Measurements from ENCODE around the gene GRK5. TPM values are rescaled to one million over a fixed set of nuclear protein-coding genes. Genes with fewer than 3 reads are reported as not detected.
A peak's percentile ranks its signal among the peaks of the same experiment; 100 is the strongest.

The GRK5 gene
- total RNA-seq, 1 donor from 2014 or later = 47.6 TPM

DNA sequence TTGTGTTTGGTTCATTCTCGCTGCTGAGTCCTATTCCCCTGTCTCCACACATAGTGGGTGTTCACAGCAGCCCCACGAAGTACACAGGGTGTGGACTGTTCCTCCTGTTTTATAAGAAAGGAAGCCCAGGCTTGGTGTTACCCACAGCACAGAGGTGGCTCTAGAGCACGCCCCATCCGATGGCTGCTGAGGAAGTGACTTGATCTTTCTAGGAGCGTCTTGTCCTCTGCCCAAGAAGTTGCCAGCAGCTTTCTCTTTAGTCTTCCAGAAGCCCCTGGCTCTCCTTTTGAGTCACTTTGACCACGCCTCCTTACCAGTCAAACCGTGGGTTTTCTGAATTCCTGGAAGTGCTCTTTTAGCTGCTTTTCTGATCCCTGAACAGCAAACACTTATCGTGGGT lies 94.0 kb downstream of the GRK5 start:
- ATAC-seq (ENCODE audit: poor library complexity) = no peak
- intact Hi-C loops (cut with DNase I) = no loop called here
- DNase-seq = peak; percentile 45

DNA sequence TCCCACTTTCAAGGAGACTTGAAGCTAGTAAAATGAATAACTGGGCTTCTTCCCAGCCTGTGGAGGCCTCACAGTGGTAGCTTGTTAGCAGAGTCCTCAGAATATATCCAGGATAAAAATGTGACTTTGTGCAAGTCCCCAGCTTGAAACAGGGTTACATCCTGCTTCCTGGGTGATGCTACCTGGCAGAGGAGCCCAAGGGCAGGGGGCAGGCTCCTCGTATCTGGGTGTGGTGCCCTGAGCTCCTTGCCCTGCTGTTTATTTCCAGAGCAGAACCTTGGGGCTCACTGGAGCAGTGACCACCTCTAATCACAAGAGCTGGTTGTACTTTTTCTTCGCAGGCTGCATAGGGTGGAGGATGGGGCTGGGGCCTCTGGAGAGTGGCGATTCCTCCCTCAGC lies 94.8 kb downstream of the GRK5 start:
- intact Hi-C loops (cut with DNase I) = no loop called here
- no peak for ATAC-seq (ENCODE audit: poor library complexity)
- DNase-seq = peak; percentile 22

DNA sequence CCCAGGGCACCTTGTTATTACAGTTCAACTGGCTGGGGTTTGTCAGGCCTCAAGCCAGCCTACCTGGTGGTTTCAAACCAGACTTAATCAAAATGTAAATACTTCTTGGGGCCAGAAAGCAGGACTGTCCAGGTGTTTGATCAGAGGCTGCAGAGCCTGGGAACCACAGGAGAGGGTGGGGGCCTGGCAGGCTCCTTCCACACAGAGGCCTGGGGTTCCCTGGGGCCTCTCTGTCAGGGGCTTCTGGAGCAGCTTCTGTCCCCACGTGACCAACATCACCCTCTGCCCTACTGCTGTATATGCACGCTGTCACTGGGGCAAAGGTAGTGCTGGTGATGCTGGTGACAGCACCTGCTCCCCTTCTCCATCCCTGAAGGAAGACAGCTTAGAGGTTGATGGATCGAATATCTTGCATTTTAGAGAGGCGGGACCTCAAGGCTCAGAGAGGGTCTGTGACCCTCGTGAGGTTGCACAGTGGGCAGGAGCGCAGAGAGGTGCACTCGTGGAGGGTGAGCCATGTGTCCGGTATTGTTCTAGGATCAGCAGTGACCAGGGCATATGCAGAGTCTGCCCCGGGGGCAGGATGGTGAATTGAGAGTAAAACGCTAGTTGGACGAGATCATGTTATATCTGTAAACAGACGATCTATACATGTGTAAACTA lies 95.4 kb downstream of the GRK5 start:
- DNase-seq (peak; percentile 30), ATAC-seq (ENCODE audit: poor library complexity) (no peak)
- intact Hi-C loops (cut with DNase I) = no loop called here

- DNase-seq (no peak), ATAC-seq (ENCODE audit: poor library complexity) (no peak)
- intact Hi-C loops (cut with DNase I) = no loop called here
These were observed 96.5 kb downstream of the GRK5 start for GRCh38 chr10:119303886-119304285.

DNA sequence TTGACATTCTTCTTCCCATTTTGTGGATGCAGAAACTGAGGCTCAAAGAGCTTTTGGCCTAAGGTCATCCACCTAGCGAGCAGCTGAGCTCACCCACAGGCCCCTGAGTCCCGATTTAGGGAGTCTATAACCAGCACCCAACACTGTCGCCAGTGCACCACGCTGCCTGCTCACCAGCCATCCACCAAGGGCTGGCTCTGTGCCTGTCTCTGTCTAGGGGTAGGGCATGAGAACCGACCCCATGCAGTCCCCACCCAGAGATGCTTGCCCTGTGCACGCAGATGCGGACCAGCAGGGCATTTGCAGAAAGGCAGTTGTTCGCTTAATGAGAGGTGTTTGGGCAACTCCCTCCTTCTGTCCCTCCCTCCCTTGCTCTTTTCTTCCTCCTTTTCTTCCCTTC lies 97.2 kb downstream of the GRK5 start:
- ATAC-seq (ENCODE audit: poor library complexity) (no peak), DNase-seq (peak; percentile 37)
- intact Hi-C loops (cut with DNase I) = no loop called here

- DNase-seq = peak; percentile 47
- intact Hi-C loops (cut with DNase I) = no loop called here
- ATAC-seq (ENCODE audit: poor library complexity) = peak; percentile 30
These were observed 98.6 kb downstream of the GRK5 start for GRCh38 chr10:119305860-119306513.

DNA sequence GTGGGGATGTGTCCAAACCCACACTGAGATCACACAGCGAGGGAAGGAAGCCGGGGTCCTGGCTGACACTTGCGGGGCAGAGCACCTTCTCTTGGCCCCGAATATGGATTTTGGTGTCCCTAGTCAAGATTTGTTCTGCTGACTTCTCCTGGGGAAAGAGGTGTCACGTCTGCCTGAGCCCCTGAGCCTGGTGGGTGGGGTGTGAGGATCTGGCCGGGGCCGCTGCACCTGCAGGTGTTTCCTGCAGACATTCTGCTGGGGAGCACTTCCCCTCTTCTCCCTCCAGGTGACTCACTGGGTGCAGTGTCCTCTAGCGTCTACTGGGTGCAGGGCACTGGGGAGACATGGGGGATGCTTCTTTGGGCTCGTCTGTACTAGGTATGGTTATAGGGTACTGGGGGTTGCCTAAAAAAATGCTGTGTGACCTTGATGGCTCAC lies 99.2 kb downstream of the GRK5 start:
- ATAC-seq (ENCODE audit: poor library complexity) = no peak
- DNase-seq = peak; percentile 35

DNA sequence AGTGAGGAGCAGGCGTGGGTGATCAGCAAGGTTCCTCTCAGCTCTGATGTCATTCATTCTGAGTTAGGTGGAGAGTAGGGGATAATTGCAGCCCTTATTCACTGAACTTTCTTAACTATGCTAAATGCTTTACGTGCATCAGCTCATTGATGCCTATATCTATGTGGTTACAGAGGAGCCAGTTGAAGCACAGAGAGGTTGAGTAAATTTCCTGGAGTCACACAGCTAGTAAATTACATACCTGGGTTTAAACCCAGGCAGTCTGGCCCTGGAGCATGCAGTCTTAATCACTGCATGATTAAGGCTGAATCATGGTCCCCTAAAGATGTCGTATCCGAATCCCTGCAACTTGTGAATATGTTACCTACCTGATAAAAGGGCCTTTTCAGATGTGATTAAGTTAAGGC lies 99.6 kb downstream of the GRK5 start:
- DNase-seq (no peak), ATAC-seq (ENCODE audit: poor library complexity) (no peak)
- intact Hi-C loops (cut with DNase I) = no loop called here

More for the DNA sequence above, 99.2 kb downstream of the GRK5 start:
- intact Hi-C loops (cut with DNase I) = no loop called here

- DNase-seq (no peak), ATAC-seq (ENCODE audit: poor library complexity) (no peak)
- intact Hi-C loops (cut with DNase I) = no loop called here
These were observed 100.7 kb downstream of the GRK5 start for GRCh38 chr10:119308089-119308488.

DNA sequence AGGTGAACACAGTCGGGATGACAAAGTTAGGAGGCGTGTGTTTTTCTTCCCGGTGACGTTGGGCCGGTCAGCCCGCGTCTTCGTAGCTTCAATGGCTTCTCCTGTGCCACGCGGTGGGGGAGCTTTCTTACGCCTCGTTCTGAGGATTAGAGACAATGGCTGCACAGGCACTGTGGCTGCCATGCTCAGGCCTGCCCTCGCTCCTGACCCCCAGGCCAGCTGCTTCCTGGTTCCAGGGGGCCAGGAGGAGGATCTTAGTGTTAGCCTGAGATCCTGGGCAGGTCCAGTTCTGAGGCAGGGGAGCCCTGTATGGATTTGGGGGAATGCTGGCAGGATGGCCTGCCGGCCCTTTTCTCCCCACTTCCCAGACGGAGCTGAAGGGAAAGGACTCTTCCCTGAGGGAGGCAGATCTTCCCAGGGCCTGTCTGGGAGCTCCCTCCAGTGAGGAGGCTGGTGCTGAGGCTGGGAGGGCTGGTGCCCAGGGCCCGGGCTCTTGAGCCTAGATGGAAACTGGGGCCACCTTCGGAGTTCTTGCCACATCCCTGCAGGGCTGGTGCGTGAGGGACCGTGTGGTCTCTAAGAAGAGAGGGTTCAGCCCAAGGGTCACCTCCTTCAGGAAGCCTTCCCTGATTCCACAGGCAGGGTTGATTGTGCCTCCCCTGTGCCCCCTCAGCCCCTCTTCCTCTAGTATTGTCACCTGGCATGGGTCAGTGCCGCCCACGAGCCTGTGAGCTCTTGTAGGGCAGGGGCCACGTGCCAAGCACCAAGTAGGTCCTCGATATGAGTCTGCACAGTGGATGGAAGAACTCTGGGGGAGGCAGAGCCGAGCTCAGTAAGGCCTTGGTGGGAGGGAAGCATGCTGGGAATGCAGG lies 101.4 kb downstream of the GRK5 start:
- ATAC-seq (ENCODE audit: poor library complexity) = no peak
- intact Hi-C loops (cut with DNase I) = no loop called here
- DNase-seq = no peak

DNA sequence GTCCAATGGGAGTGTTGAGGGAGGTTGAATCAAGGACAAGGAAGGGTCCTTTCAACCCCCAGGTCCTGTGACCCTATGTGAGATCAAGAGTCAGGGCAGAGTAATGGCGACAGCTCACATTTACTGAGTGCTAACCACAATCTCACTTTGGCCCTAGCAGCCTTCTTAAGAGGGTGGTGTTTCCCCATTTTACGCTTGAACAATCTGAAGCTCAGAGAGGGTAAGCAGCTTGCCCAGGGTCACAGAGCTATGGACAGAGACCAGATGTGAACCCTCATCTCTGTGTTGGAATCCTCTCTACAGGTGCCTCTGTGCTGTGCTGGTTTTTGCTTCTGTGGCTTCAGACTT lies 102.0 kb downstream of the GRK5 start:
- ATAC-seq (ENCODE audit: poor library complexity) (no peak), DNase-seq (no peak)
- intact Hi-C loops (cut with DNase I) = no loop called here

GRCh38 chr10:119310806-119311205 lies 103.4 kb downstream of the GRK5 start:
- intact Hi-C loops (cut with DNase I) = no loop called here
- ATAC-seq (ENCODE audit: poor library complexity) (no peak), DNase-seq (no peak)

GRCh38 chr10:119312241-119312640 lies 104.9 kb downstream of the GRK5 start:
- ATAC-seq (ENCODE audit: poor library complexity) = no peak
- DNase-seq = no peak
- intact Hi-C loops (cut with DNase I) = no loop called here

- no peak for ATAC-seq (ENCODE audit: poor library complexity)
- intact Hi-C loops (cut with DNase I) = no loop called here
- DNase-seq = no peak
These were observed 105.7 kb downstream of the GRK5 start for GRCh38 chr10:119313024-119313423.

DNA sequence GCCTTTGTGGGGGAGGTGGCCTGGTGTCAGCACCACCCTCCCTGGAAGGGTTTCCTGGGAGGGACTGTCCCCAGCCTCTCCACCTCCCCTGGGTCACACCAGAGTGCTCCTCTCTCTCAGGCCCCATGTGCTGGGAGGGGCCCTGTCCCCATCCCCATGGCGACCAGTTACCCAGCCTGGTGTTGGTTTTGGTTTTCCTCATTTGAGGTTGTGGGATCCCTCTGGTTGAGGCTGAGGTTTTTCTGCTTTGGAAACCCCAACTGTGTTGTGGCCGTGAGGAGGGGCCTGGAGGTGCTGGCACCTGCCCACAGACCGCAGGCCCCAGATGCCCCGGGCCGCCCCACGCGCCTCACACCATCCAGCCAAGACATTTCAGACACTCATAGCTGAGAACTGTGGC lies 106.3 kb downstream of the GRK5 start:
- ATAC-seq (ENCODE audit: poor library complexity) (peak; percentile 6), DNase-seq (no peak)
- intact Hi-C loops (cut with DNase I) = no loop called here

GRCh38 chr10:119314061-119314460 lies 106.7 kb downstream of the GRK5 start:
- intact Hi-C loops (cut with DNase I) = no loop called here
- ATAC-seq (ENCODE audit: poor library complexity) (no peak), DNase-seq (no peak)

DNA sequence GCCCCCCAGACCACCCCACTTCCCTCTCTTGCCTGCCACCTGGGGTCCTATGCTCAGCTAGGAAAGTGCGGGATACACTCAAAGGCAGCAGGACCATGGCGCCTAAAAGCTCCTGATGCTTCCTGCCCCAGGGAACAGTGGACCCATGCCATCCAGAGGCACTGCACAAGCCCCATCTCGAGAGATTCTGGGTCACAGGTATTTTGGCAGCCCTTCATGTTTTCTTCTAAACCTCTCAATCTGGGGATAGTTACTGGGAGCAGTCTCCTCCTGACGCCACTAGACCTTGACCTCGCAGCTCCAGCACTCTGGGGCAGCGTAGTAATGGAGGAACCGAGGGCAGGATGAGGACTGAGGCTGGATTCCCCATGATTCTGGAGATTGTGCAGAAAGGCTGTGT lies 107.1 kb downstream of the GRK5 start:
- intact Hi-C loops (cut with DNase I) = no loop called here
- DNase-seq (no peak), ATAC-seq (ENCODE audit: poor library complexity) (no peak)

- intact Hi-C loops (cut with DNase I) = loop anchor here (5.0 kb wide), 1 partner anchor 108 kb away; the partner anchor contains the start of gene GRK5
- ATAC-seq (ENCODE audit: poor library complexity) (peak; percentile 57), DNase-seq (peak; percentile 65)
These were observed 108.0 kb downstream of the GRK5 start for GRCh38 chr10:119315128-119316001.

- intact Hi-C loops (cut with DNase I) = loop anchor here (5.0 kb wide), 1 partner anchor 109 kb away; the partner anchor contains the start of gene GRK5
- DNase-seq (no peak), ATAC-seq (ENCODE audit: poor library complexity) (no peak)
These were observed 108.6 kb downstream of the GRK5 start for GRCh38 chr10:119316002-119316358.

All from Right ventricle myocardium superior (tissue), 1 donor.